Fibroblast of villous mesenchyme (primary cell): ENCODE results near the gene BCAT1. TPM values are rescaled to one million over a fixed set of nuclear protein-coding genes. Genes with fewer than 3 reads are reported as not detected.
"Not testable (repeated sequence)": the region's sequence is repeated elsewhere in the genome, so short reads cannot be mapped to it uniquely, and the experiment has no call there.

ENCODE experiments used
- DNase-seq: peaks from one replicate; pipeline ENCODE4 v3.0.0-alpha.2; 2010; ENCODE audit warnings: low read depth
- H3K4me3 ChIP-seq: 2 replicates; pipeline ENCODE4 v1.5.1; 2011; ENCODE audit warnings: low read depth, mild to moderate bottlenecking, low read length
- total RNA-seq: library from RNA; depleted of rRNA; stranded (reverse); fragments of >200 nt; gene quantifications from 2 replicates; pipeline ENCODE4 v1.2.3, GENCODE V29; 2012
- TF ChIP-seq, protein P1 (sequence below): IDR thresholded peaks from 2 replicates; pipeline ENCODE4 v1.5.1; 2012; ENCODE audit warnings: low read depth, mild to moderate bottlenecking, low read length; ENCODE audit not compliant: insufficient read depth

The BCAT1 gene
- total RNA-seq, 1 donor: 199 TPM

DNA sequence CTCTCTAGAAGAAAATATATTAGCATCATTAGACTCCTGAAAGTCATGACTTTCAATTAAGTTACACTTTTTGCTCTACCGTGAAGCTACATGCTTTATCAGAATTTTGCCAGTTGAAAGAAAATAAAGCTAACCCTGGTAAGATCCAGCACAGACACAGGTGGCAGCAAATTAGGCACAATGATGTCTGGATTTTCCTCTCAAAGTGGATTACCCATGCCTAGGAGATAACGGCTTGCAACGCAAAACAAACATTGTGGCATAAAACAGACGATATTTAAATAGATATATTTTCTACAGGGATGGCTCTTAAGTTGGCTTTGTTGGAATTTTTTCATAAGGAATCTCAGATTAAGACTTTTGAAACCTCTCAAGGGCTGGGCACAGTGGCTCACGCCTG is 33.4 kb downstream of the BCAT1 start:
- H3K4me3 ChIP-seq: no peak overlapping the region
- TF ChIP-seq, protein P1, sequence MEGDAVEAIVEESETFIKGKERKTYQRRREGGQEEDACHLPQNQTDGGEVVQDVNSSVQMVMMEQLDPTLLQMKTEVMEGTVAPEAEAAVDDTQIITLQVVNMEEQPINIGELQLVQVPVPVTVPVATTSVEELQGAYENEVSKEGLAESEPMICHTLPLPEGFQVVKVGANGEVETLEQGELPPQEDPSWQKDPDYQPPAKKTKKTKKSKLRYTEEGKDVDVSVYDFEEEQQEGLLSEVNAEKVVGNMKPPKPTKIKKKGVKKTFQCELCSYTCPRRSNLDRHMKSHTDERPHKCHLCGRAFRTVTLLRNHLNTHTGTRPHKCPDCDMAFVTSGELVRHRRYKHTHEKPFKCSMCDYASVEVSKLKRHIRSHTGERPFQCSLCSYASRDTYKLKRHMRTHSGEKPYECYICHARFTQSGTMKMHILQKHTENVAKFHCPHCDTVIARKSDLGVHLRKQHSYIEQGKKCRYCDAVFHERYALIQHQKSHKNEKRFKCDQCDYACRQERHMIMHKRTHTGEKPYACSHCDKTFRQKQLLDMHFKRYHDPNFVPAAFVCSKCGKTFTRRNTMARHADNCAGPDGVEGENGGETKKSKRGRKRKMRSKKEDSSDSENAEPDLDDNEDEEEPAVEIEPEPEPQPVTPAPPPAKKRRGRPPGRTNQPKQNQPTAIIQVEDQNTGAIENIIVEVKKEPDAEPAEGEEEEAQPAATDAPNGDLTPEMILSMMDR: no peak

GRCh38 chr12:24913953-24914352 is 34.9 kb downstream of the BCAT1 start:
- DNase-seq: no peak
- H3K4me3 ChIP-seq: no peak overlapping the region
- TF ChIP-seq, protein P1: no peak

More for the DNA sequence above, 33.4 kb downstream of the BCAT1 start:
- no peak for DNase-seq

DNA sequence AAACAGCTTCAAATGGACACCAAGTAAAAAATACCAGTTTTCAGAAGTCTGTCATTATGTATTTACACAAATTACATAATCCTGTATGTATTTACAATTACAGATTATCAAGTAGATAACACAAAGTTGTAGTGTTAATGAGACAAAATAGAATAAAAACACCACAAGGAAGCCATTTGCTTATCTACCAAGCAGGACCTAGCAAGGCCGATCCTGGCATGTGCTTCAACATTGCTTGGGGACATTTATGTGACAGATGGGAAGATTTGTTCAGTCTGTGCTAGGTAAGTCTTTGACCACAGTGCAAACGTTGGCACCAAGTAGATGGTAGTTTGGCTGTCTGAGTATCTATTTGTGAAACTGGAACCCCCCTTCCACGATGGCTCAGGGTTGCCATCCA is 35.8 kb downstream of the BCAT1 start:
- TF ChIP-seq, protein P1: no peak
- no peak overlapping the region for H3K4me3 ChIP-seq
- no peak for DNase-seq

DNA sequence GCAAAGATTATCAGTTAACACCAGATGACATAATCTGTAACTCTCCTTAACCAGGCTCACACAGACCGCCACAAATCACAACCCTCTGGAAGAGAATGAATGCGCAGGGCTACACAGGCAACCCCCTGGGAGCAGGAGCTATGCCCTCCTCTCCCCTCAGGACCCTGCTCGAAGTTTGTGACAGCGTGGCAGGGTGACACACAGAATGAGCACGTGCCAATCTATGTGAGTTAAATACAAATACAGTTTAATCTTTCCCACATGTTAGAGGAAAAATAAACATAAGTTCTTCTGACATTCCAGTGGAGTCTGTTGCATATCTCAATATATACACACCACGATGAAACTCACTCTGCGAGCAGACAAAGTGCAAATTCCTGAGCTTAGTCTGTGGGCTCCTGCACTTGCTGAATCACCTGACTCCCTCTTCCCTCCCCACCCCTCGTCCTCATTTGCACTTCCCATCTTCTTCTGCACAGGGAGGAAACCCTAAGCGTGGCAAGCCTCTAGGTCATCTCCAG is 37.6 kb downstream of the BCAT1 start:
- TF ChIP-seq, protein P1: no peak
- H3K4me3 ChIP-seq: no peak overlapping the region
- DNase-seq: peak; percentile 89

DNA sequence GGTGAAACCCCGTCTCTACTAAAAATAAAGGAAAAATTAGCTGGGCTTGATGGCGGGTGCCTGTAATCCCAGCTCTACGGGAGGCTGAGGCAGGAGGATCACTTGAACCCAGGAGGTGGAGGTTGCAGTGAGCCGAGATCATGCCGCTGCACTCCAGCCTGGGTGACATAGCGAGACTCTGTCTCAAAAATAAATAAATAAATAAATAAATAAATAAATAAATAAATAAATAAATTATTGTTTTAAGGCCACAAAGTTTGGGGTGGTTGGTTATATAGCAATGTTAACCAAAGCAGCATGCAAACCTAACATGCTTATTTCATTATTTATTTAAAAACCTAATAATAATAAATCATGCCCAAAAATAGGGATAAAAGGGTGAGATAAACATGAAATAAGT is 38.7 kb downstream of the BCAT1 start:
- not testable (repeated sequence) for H3K4me3 ChIP-seq, DNase-seq

DNA sequence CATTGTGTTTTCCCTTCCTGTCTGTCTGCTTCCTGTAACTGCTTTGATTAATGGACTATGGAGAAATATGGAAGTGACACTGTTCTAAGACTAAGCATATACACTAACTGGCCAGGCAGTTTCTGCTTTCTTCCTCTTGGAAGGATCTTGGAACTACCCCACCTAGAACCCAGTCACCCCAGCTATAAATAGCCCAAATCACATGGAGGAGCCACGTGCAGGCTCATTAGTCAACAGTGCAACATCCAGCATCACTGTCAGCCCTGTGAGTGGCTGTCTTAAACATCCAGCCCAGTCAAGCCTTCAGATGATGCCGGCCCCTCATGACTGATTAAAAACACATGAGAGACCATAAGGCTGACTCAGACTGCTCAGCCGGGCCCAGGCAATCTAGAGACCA is 39.2 kb downstream of the BCAT1 start:
- TF ChIP-seq, protein P1: no peak
- peak; percentile 64 for DNase-seq
- H3K4me3 ChIP-seq: no peak overlapping the region

GRCh38 chr12:24907464-24907863 is 41.4 kb downstream of the BCAT1 start:
- DNase-seq: no peak
- no peak overlapping the region for H3K4me3 ChIP-seq
- TF ChIP-seq, protein P1: no peak
